Liver (tissue), 9 donors: Measurements from ENCODE around the gene LAMA2. TPM values are rescaled to one million over a fixed set of nuclear protein-coding genes. Genes with fewer than 3 reads are reported as not detected.

Experiments used
- DNase-seq: peaks from one replicate; pipeline ENCODE4 v3.0.0-alpha.2; 2017; ENCODE audit warnings: low spot score
- H3K27ac ChIP-seq, 2 donors: one replicate each; pipeline ENCODE4 v1.7.0; 2013; ENCODE audit warnings: inconsistent platforms in 2 of 2, low read length in 2 of 2, control low read depth in 1 of 2, low read depth in 1 of 2, mild to moderate bottlenecking in 1 of 2
- H3K27me3 ChIP-seq, 4 donors: one replicate each; pipeline versions ENCODE4 v1.6.1 to v1.7.0; 2013; ENCODE audit warnings: low read length in 3 of 4, inconsistent platforms in 1 of 4, mild to moderate bottlenecking in 1 of 4, moderate library complexity in 1 of 4; ENCODE audit not compliant: control insufficient read depth in 4 of 4, insufficient read depth in 4 of 4
- H3K36me3 ChIP-seq, 4 donors: one replicate each; pipeline versions ENCODE4 v1.6.1 to v1.7.0; 2013; ENCODE audit warnings: low read length in 3 of 4, mild to moderate bottlenecking in 3 of 4, low read depth in 1 of 4, moderate library complexity in 1 of 4; ENCODE audit not compliant: control insufficient read depth in 4 of 4, insufficient read depth in 3 of 4
- H3K4me1 ChIP-seq, 4 donors: one replicate each; pipeline versions ENCODE4 v1.6.1 to v1.7.0; 2013; ENCODE audit warnings: low read length in 3 of 4, mild to moderate bottlenecking in 3 of 4, moderate library complexity in 1 of 4; ENCODE audit not compliant: control insufficient read depth in 4 of 4, insufficient read depth in 4 of 4
- H3K4me3 ChIP-seq, 3 donors: one replicate each; pipeline versions ENCODE4 v1.6.1 to v1.7.0; 2013; ENCODE audit warnings: low read length in 3 of 3, control low read depth in 1 of 3, low read depth in 1 of 3, mild to moderate bottlenecking in 1 of 3
- H3K9ac ChIP-seq, 2 donors: one replicate each; pipeline ENCODE4 v1.7.0; 2013; ENCODE audit warnings: low read length in 2 of 2, mild to moderate bottlenecking in 2 of 2, moderate library complexity in 2 of 2, control low read depth in 1 of 2, low read depth in 1 of 2
- H3K9me3 ChIP-seq, 4 donors: one replicate each; pipeline versions ENCODE4 v1.6.1 to v1.7.0; 2013; ENCODE audit warnings: low read length in 3 of 4; ENCODE audit not compliant: control insufficient read depth in 4 of 4
- CTCF ChIP-seq: fragments of 150-350 bp; IDR thresholded peaks from 2 replicates; pipeline ENCODE4 v1.5.1; 2017; ENCODE audit warnings: improper control_type of control experiment, low read depth, low read length; ENCODE audit not compliant: missing input control
- EGR1 ChIP-seq, 2 donors: IDR thresholded peaks; 2 replicates each; pipeline ENCODE4 v1.6.1; 2016 to 2018; ENCODE audit warnings: antibody characterized with exemption in 2 of 2, low read depth in 2 of 2
- FOXA2 ChIP-seq: IDR thresholded peaks from 2 replicates; pipeline ENCODE4 v1.6.1; 2016; ENCODE audit warnings: antibody characterized with exemption
- GABPA ChIP-seq, 2 donors: IDR thresholded peaks in 1 of 2; conservative IDR thresholded peaks in 1 of 2; 2 replicates each; pipeline ENCODE4 v1.6.1; 2016; ENCODE audit warnings: antibody characterized with exemption in 2 of 2, mild to moderate bottlenecking in 1 of 2, moderate library complexity in 1 of 2
- HNF4A ChIP-seq, 2 donors: conservative IDR thresholded peaks; 2 replicates each; pipeline ENCODE4 v1.6.1; 2016; ENCODE audit warnings: antibody characterized with exemption in 2 of 2, mild to moderate bottlenecking in 2 of 2
- HNF4G ChIP-seq: IDR thresholded peaks from 2 replicates; pipeline ENCODE4 v1.6.1; 2016; ENCODE audit warnings: antibody characterized with exemption
- JUND ChIP-seq, 2 donors: IDR thresholded peaks; 2 replicates each; pipeline ENCODE4 v1.6.1; 2016; ENCODE audit warnings: antibody characterized with exemption in 2 of 2
- NR2F2 ChIP-seq: IDR thresholded peaks from 2 replicates; pipeline ENCODE4 v1.6.1; 2016; ENCODE audit warnings: antibody characterized with exemption
- REST ChIP-seq: IDR thresholded peaks from 2 replicates; pipeline ENCODE4 v1.6.1; 2016; ENCODE audit warnings: antibody characterized with exemption, mild to moderate bottlenecking
- RXRA ChIP-seq, 2 donors: IDR thresholded peaks; 2 replicates each; pipeline ENCODE4 v1.6.1; 2017 to 2018; ENCODE audit warnings: antibody characterized with exemption in 2 of 2, mild to moderate bottlenecking in 1 of 2
- SP1 ChIP-seq: IDR thresholded peaks from 2 replicates; pipeline ENCODE4 v1.6.1; 2018; ENCODE audit warnings: antibody characterized with exemption, mild to moderate bottlenecking
- WGBS: extraction: QIAGEN DNeasy Blood & Tissue Kit; methylation state at CpG from one replicate; pipeline ENCODE4 v1.1.7; 2013; 5-methylcytosine and 5-hydroxymethylcytosine counted together
- polyA plus RNA-seq, 2 donors: library from polyadenylated mRNA; stranded (reverse) in 1 of 2; unstranded in 1 of 2; fragments of 200-250 nt in 1 of 2; fragments of >200 nt in 1 of 2; fragmentation: Nextera tagmentation in 1 of 2; extraction: Ambion mirVana in 1 of 2; gene quantifications; one replicate each; pipeline versions ENCODE4 v1.2.1 to v1.2.3, GENCODE V29; 2013 to 2015
- total RNA-seq, 2 donors: library from RNA; depleted of rRNA; stranded (reverse); fragments of >200 nt; gene quantifications; one replicate each; pipeline ENCODE4 v1.2.3, GENCODE V29; 2014
- TF ChIP-seq, protein P1 (sequence below): IDR thresholded peaks from 2 replicates; pipeline ENCODE4 v1.6.1; 2016; ENCODE audit warnings: antibody characterized with exemption
- TF ChIP-seq, protein P2 (sequence below): IDR thresholded peaks from 2 replicates; pipeline ENCODE4 v1.6.1; 2016; ENCODE audit warnings: antibody characterized with exemption
- TF ChIP-seq, protein P3 (sequence below): IDR thresholded peaks from 2 replicates; pipeline ENCODE4 v1.6.1; 2016; ENCODE audit warnings: antibody characterized with exemption
- donor health status: healthy.
- donor health status: healthy.
- donor health status: healthy.
- donor health status: healthy.
- donor health status: healthy.

Gene LAMA2
- total and polyA plus RNA-seq, 4 donors: 1.3 to 17.0 (median 3.0) TPM

- TF ChIP-seq, protein P1, sequence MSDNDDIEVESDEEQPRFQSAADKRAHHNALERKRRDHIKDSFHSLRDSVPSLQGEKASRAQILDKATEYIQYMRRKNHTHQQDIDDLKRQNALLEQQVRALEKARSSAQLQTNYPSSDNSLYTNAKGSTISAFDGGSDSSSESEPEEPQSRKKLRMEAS: no peak
These were observed 557.8 kb downstream of the LAMA2 start (continued) for GRCh38 chr6:129440691-129441090.

GRCh38 chr6:129444683-129445082 lies 561.7 kb downstream of the LAMA2 start:
- no peaks in the 10 kb centered on the region for H3K4me1 ChIP-seq
- WGBS: 80% methylated on average over 3 of the region's 3 CpGs
- H3K27ac ChIP-seq: no peak overlapping the region
- no peaks in the 10 kb centered on the region for H3K9me3 ChIP-seq
- TF ChIP-seq SP1 (no peak), REST (no peak), EGR1 (IDR thresholded peaks at IDR 0.05; ENCODE audit: low read depth in 2 of 2) (no peak), GABPA (IDR thresholded peaks at IDR 0.05 in 1 of 2, conservative IDR thresholded peaks at IDR 0.05 in 1 of 2) (no peak), NR2F2 (no peak), FOXA2 (no peak), HNF4A (conservative IDR thresholded peaks at IDR 0.05) (no peak)
- TF ChIP-seq, protein P2, sequence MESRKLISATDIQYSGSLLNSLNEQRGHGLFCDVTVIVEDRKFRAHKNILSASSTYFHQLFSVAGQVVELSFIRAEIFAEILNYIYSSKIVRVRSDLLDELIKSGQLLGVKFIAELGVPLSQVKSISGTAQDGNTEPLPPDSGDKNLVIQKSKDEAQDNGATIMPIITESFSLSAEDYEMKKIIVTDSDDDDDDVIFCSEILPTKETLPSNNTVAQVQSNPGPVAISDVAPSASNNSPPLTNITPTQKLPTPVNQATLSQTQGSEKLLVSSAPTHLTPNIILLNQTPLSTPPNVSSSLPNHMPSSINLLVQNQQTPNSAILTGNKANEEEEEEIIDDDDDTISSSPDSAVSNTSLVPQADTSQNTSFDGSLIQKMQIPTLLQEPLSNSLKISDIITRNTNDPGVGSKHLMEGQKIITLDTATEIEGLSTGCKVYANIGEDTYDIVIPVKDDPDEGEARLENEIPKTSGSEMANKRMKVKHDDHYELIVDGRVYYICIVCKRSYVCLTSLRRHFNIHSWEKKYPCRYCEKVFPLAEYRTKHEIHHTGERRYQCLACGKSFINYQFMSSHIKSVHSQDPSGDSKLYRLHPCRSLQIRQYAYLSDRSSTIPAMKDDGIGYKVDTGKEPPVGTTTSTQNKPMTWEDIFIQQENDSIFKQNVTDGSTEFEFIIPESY: no peak
- TF ChIP-seq, protein P3, sequence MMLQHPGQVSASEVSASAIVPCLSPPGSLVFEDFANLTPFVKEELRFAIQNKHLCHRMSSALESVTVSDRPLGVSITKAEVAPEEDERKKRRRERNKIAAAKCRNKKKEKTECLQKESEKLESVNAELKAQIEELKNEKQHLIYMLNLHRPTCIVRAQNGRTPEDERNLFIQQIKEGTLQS: no peak
- no peaks in the 10 kb centered on the region for H3K27me3 ChIP-seq
- no peak overlapping the region for H3K4me3 ChIP-seq
- DNase-seq: no peak
- no peak overlapping the region for H3K9ac ChIP-seq
- no peaks in the 10 kb centered on the region for H3K36me3 ChIP-seq

- WGBS: 71% methylated on average over 6 of the region's 7 CpGs
- Histone ChIP-seq H3K4me3 (no peak overlapping the region), H3K27me3 (no peaks in the 10 kb centered on the region), H3K4me1 (no peaks in the 10 kb centered on the region), H3K9me3 (no peaks in the 10 kb centered on the region), H3K36me3 (no peaks in the 10 kb centered on the region), H3K9ac (no peak overlapping the region), H3K27ac (no peak overlapping the region)
- no peak for DNase-seq
- TF ChIP-seq, protein P2: no peak
- TF ChIP-seq JUND (IDR thresholded peaks at IDR 0.05) (no peak), HNF4A (conservative IDR thresholded peaks at IDR 0.05) (no peak), RXRA (IDR thresholded peaks at IDR 0.05) (no peak), REST (no peak), HNF4G (no peak), FOXA2 (no peak), GABPA (IDR thresholded peaks at IDR 0.05 in 1 of 2, conservative IDR thresholded peaks at IDR 0.05 in 1 of 2) (no peak), SP1 (no peak), CTCF (no peak), NR2F2 (no peak)
These were observed 563.6 kb downstream of the LAMA2 start for GRCh38 chr6:129446272-129447197.
